Type B pancreatic cell (in vitro differentiated cells): ENCODE measurements around the gene ILK. TPM values are rescaled to one million over a fixed set of nuclear protein-coding genes. Genes with fewer than 3 reads are reported as not detected.

Source experiments
- DNase-seq: peaks from one replicate; pipeline ENCODE4 v3.0.0; 2021; ENCODE audit warnings: mixed read lengths; ENCODE audit not compliant: unreplicated experiment; ENCODE audit errors: extremely low spot score
- H3K27ac Mint-ChIP-seq: 2 replicates; pipeline ENCODE4 v1.8.0; 2021; ENCODE audit warnings: mild to moderate bottlenecking, mixed read lengths
- H3K27me3 Mint-ChIP-seq: 2 replicates; pipeline ENCODE4 v1.8.0; 2021; ENCODE audit warnings: mixed read lengths
- H3K36me3 Mint-ChIP-seq: 2 replicates; pipeline ENCODE4 v1.8.0; 2021; ENCODE audit warnings: mixed read lengths
- H3K4me1 Mint-ChIP-seq: one replicate; pipeline ENCODE4 v1.8.0; 2021; ENCODE audit warnings: mixed read lengths; ENCODE audit not compliant: unreplicated experiment
- H3K4me3 Mint-ChIP-seq: 2 replicates; pipeline ENCODE4 v1.8.0; 2021; ENCODE audit warnings: mild to moderate bottlenecking, mixed read lengths
- H3K9me3 Mint-ChIP-seq: 2 replicates; pipeline ENCODE4 v1.8.0; 2021; ENCODE audit warnings: mixed read lengths
- CTCF ChIP-seq: fragments of 200-600 bp; sonication (generic); conservative IDR thresholded peaks from 2 replicates; pipeline ENCODE4 v1.5.0; 2021; ENCODE audit warnings: antibody characterized with exemption, mild to moderate bottlenecking
- total RNA-seq: library from RNA; stranded (reverse); gene quantifications from 2 replicates; pipeline ENCODE4 v1.2.1, GENCODE V29; 2021; ENCODE audit warnings: low replicate concordance

ILK gene
- total RNA-seq, 1 donor from 2014 or later: 135 TPM

GRCh38 chr11:6640985-6641701 lies 37.6 kb downstream of the ILK start:
- no peaks in the 10 kb centered on the region for H3K36me3 Mint-ChIP-seq
- no peak overlapping the region for H3K27ac Mint-ChIP-seq
- no peaks in the 10 kb centered on the region for H3K9me3 Mint-ChIP-seq
- no peak for DNase-seq
- no peaks in the 10 kb centered on the region for H3K4me1 Mint-ChIP-seq
- no peak overlapping the region for H3K4me3 Mint-ChIP-seq
- TF ChIP-seq CTCF: no peak
- no peaks in the 10 kb centered on the region for H3K27me3 Mint-ChIP-seq

GRCh38 chr11:6642957-6643356 lies 39.4 kb downstream of the ILK start:
- no peak for TF ChIP-seq CTCF
- H3K4me3 Mint-ChIP-seq: no peak overlapping the region
- H3K27me3 Mint-ChIP-seq: no peaks in the 10 kb centered on the region
- no peaks in the 10 kb centered on the region for H3K4me1 Mint-ChIP-seq
- no peak for DNase-seq
- no peak overlapping the region for H3K27ac Mint-ChIP-seq
- no peaks in the 10 kb centered on the region for H3K9me3 Mint-ChIP-seq
- H3K36me3 Mint-ChIP-seq: no peaks in the 10 kb centered on the region

- H3K4me1 Mint-ChIP-seq: no peaks in the 10 kb centered on the region
- H3K27me3 Mint-ChIP-seq: no peaks in the 10 kb centered on the region
- H3K36me3 Mint-ChIP-seq: no peaks in the 10 kb centered on the region
- no peak for TF ChIP-seq CTCF
- no peaks in the 10 kb centered on the region for H3K9me3 Mint-ChIP-seq
- H3K4me3 Mint-ChIP-seq: no peak overlapping the region
- no peak overlapping the region for H3K27ac Mint-ChIP-seq
- no peak for DNase-seq
These were observed 42.5 kb downstream of the ILK start for GRCh38 chr11:6646071-6646470.

GRCh38 chr11:6646576-6646917 lies 43.0 kb downstream of the ILK start:
- H3K27ac Mint-ChIP-seq: no peak overlapping the region
- no peak overlapping the region for H3K4me3 Mint-ChIP-seq
- H3K36me3 Mint-ChIP-seq: no peaks in the 10 kb centered on the region
- no peaks in the 10 kb centered on the region for H3K9me3 Mint-ChIP-seq
- H3K27me3 Mint-ChIP-seq: no peaks in the 10 kb centered on the region
- TF ChIP-seq CTCF: no peak
- peak; percentile 77 for DNase-seq
- H3K4me1 Mint-ChIP-seq: no peaks in the 10 kb centered on the region

- no peak for TF ChIP-seq CTCF
- DNase-seq: no peak
- H3K4me3 Mint-ChIP-seq: no peak overlapping the region
- H3K27me3 Mint-ChIP-seq: no peaks in the 10 kb centered on the region
- no peaks in the 10 kb centered on the region for H3K9me3 Mint-ChIP-seq
- H3K27ac Mint-ChIP-seq: no peak overlapping the region
- H3K36me3 Mint-ChIP-seq: no peaks in the 10 kb centered on the region
- no peaks in the 10 kb centered on the region for H3K4me1 Mint-ChIP-seq
These were observed 43.5 kb downstream of the ILK start for GRCh38 chr11:6646918-6647679.
